H1 (cell line): ENCODE results near the gene THAP11. TPM values are rescaled to one million over a fixed set of nuclear protein-coding genes. Genes with fewer than 3 reads are reported as not detected.

ENCODE experiments used
- CTCF ChIA-PET: fragments of 300-600 bp; sonication (Branson Sonifier 250); formaldehyde crosslinking; loops from one replicate; lab custom pipeline; 2021; ENCODE audit not compliant: partially characterized antibody; lab: Charles Lee
- POLR2A ChIA-PET: fragments of 300-600 bp; sonication (Branson Sonifier 250); formaldehyde crosslinking; loops from one replicate; lab custom pipeline; 2021; ENCODE audit warnings: inconsistent platforms; ENCODE audit not compliant: partially characterized antibody; lab: Charles Lee
- DNase-seq, 2 experiments: peaks; one replicate each; pipeline versions ENCODE4 v3.0.0 to v3.0.0-alpha.2; 2010 to 2022; ENCODE audit warnings: low spot score in 2 of 2, low read depth in 1 of 2, mixed read lengths in 1 of 2
- FAIRE-seq: peaks from 2 replicates; lab custom pipeline; 2011; peaks lifted over from hg19 to GRCh38; lab: Jason Lieb, UNC
- H2AFZ ChIP-seq: 2 replicates; pipeline ENCODE4 v1.8.1; 2012; ENCODE audit warnings: low read length, inconsistent platforms
- H2AK5ac ChIP-seq: 2 replicates; pipeline ENCODE4 v1.6.1; 2013; ENCODE audit warnings: low read depth, low read length
- H2BK120ac ChIP-seq: replicated peaks from 2 replicates; pipeline ENCODE3; 2013; ENCODE audit warnings: low read depth, low read length, inconsistent platforms
- H2BK12ac ChIP-seq: 2 replicates; pipeline ENCODE4 v1.6.1; 2013; ENCODE audit warnings: low read depth, low read length
- H2BK15ac ChIP-seq: 2 replicates; pipeline ENCODE4 v1.6.1; 2013; ENCODE audit warnings: low read length
- H2BK20ac ChIP-seq: 2 replicates; pipeline ENCODE4 v1.6.1; 2013; ENCODE audit warnings: low read length
- H2BK5ac ChIP-seq: 2 replicates; pipeline ENCODE4 v1.6.1; 2013; ENCODE audit warnings: low read depth, low read length
- H3K14ac ChIP-seq: 2 replicates; pipeline ENCODE4 v1.6.1; 2013; ENCODE audit warnings: inconsistent platforms; ENCODE audit not compliant: insufficient read length
- H3K18ac ChIP-seq: 2 replicates; pipeline ENCODE4 v1.6.1; 2013; ENCODE audit warnings: low read length; ENCODE audit errors: extremely low read depth
- H3K23ac ChIP-seq: 2 replicates; pipeline ENCODE4 v1.6.1; 2013; ENCODE audit warnings: inconsistent platforms; ENCODE audit not compliant: insufficient read length
- H3K23me2 ChIP-seq: 2 replicates; pipeline ENCODE4 v1.6.1; 2013; ENCODE audit warnings: low read depth, low read length
- H3K27ac ChIP-seq: 2 replicates; pipeline ENCODE4 v1.6.1; 2011; ENCODE audit warnings: low read depth, low read length, inconsistent platforms
- H3K27me3 ChIP-seq, 4 experiments: replicated peaks in 1 of 4; 1 replicate in 1 of 4; 2 replicates in 3 of 4; pipeline versions ENCODE4 v1.6.1 to v1.8.1; 2011 to 2013; ENCODE audit warnings: low read length in 3 of 4, mild to moderate bottlenecking in 3 of 4, inconsistent platforms in 2 of 4, mixed read lengths in 2 of 4, moderate library complexity in 1 of 4; ENCODE audit not compliant: control insufficient read depth in 3 of 4, insufficient read depth in 3 of 4; ENCODE audit errors: extremely low read depth in 1 of 4
- H3K36me3 ChIP-seq, 4 experiments: 2 replicates each; pipeline versions ENCODE4 v1.6.1 to v1.8.1; 2011 to 2013; ENCODE audit warnings: mild to moderate bottlenecking in 4 of 4, low read length in 3 of 4, moderate library complexity in 2 of 4, control low read depth in 1 of 4, inconsistent platforms in 1 of 4; ENCODE audit not compliant: insufficient read depth in 4 of 4, control insufficient read depth in 2 of 4
- H3K4ac ChIP-seq: replicated peaks from 2 replicates; pipeline ENCODE3; 2013; ENCODE audit warnings: low read length, low read depth, mixed read lengths, inconsistent platforms; ENCODE audit not compliant: insufficient read length
- H3K4me1 ChIP-seq, 4 experiments: replicated peaks in 1 of 4; 1 replicate in 1 of 4; 2 replicates in 3 of 4; pipeline versions ENCODE4 v1.6.1 to v1.8.1; 2011 to 2013; ENCODE audit warnings: low read length in 3 of 4, inconsistent platforms in 2 of 4, mixed read lengths in 1 of 4; ENCODE audit not compliant: insufficient read depth in 4 of 4, control insufficient read depth in 3 of 4
- H3K4me2 ChIP-seq, 2 experiments: 2 replicates each; pipeline versions ENCODE4 v1.6.1 to v1.8.1; 2011 to 2013; ENCODE audit warnings: low read depth in 2 of 2, low read length in 2 of 2, control low read depth in 1 of 2, inconsistent platforms in 1 of 2, mild to moderate bottlenecking in 1 of 2; ENCODE audit not compliant: insufficient read depth in 1 of 2
- H3K4me3 ChIP-seq, 4 experiments: fragments of 200-600, 300-600 bp in 1 of 4; sonication (generic), shearing (Covaris generic), sonication (Bioruptor Twin) in 1 of 4; 2 replicates each; pipeline versions ENCODE4 v1.5.1 to v1.8.1; 2011 to 2016; ENCODE audit warnings: low read length in 4 of 4, low read depth in 3 of 4, control low read depth in 2 of 4, inconsistent platforms in 2 of 4, mild to moderate bottlenecking in 2 of 4, mixed read lengths in 1 of 4, moderate library complexity in 1 of 4; ENCODE audit not compliant: insufficient read depth in 2 of 4; ENCODE audit errors: extremely low read depth in 1 of 4
- H3K56ac ChIP-seq: replicated peaks from 2 replicates; pipeline ENCODE3; 2013; ENCODE audit warnings: low read depth, mild to moderate bottlenecking, mixed read lengths, low read length, inconsistent platforms; ENCODE audit not compliant: insufficient read length
- H3K79me1 ChIP-seq: 2 replicates; pipeline ENCODE4 v1.6.1; 2013; ENCODE audit warnings: low read depth, low read length, control low read depth
- H3K79me2 ChIP-seq, 2 experiments: 2 replicates each; pipeline versions ENCODE4 v1.6.1 to v1.8.1; 2012 to 2013; ENCODE audit warnings: low read length in 2 of 2, mild to moderate bottlenecking in 2 of 2, inconsistent platforms in 1 of 2; ENCODE audit not compliant: insufficient read depth in 2 of 2, control insufficient read depth in 1 of 2
- H3K9ac ChIP-seq, 4 experiments: replicated peaks in 1 of 4; 1 replicate in 1 of 4; 2 replicates in 3 of 4; pipeline versions ENCODE4 v1.6.1 to v1.8.1; 2011 to 2013; ENCODE audit warnings: low read depth in 3 of 4, low read length in 3 of 4, control low read depth in 2 of 4, mild to moderate bottlenecking in 2 of 4, moderate library complexity in 2 of 4, inconsistent platforms in 1 of 4; ENCODE audit errors: extremely low read depth in 1 of 4
- H3K9me3 ChIP-seq, 2 experiments: 2 replicates each; pipeline versions ENCODE4 v1.6.1 to v1.8.1; 2012 to 2013; ENCODE audit warnings: mild to moderate bottlenecking in 2 of 2, moderate library complexity in 2 of 2, control low read depth in 1 of 2, inconsistent platforms in 1 of 2, low read depth in 1 of 2, low read length in 1 of 2, mixed read lengths in 1 of 2; ENCODE audit not compliant: insufficient read depth in 2 of 2
- H4K20me1 ChIP-seq, 2 experiments: replicated peaks in 1 of 2; 2 replicates each; pipeline versions ENCODE3 to v1.8.1; 2011 to 2013; ENCODE audit warnings: inconsistent platforms in 2 of 2, low read length in 2 of 2, mild to moderate bottlenecking in 1 of 2; ENCODE audit not compliant: insufficient read depth in 2 of 2, control insufficient read depth in 1 of 2
- H4K5ac ChIP-seq: 2 replicates; pipeline ENCODE4 v1.6.1; 2013; ENCODE audit warnings: low read length, low read depth, mixed read lengths, inconsistent platforms; ENCODE audit not compliant: insufficient read length
- H4K8ac ChIP-seq: 2 replicates; pipeline ENCODE4 v1.8.0; 2013; ENCODE audit warnings: mild to moderate bottlenecking, moderate library complexity, low read length, inconsistent platforms; ENCODE audit not compliant: insufficient read depth; ENCODE audit errors: extremely low read depth
- H4K91ac ChIP-seq: replicated peaks from 2 replicates; pipeline ENCODE3; 2013; ENCODE audit warnings: low read length, mixed read lengths, inconsistent platforms; ENCODE audit not compliant: insufficient read length
- BACH1 ChIP-seq: IDR thresholded peaks from 2 replicates; pipeline ENCODE4 v1.6.1; 2012; ENCODE audit warnings: low read length, improper control_type of control experiment
- BRCA1 ChIP-seq: IDR thresholded peaks from 2 replicates; pipeline ENCODE4 v1.6.1; 2012; ENCODE audit warnings: low read depth, low read length, improper control_type of control experiment
- CHD1 ChIP-seq: IDR thresholded peaks from 2 replicates; pipeline ENCODE4 v1.6.1; 2012; ENCODE audit warnings: low read depth, low read length, improper control_type of control experiment
- GABPA ChIP-seq: IDR thresholded peaks from 2 replicates; pipeline ENCODE4 v1.6.1; 2011; ENCODE audit warnings: mild to moderate bottlenecking, low read length, moderate library complexity, borderline replicate concordance; ENCODE audit not compliant: insufficient read depth
- JUND ChIP-seq: IDR thresholded peaks from 2 replicates; pipeline ENCODE4 v1.6.1; 2011; ENCODE audit warnings: mild to moderate bottlenecking, improper control_type of control experiment, low read length
- PHF8 ChIP-seq: fragments of 200-600 bp; sonication (generic); conservative IDR thresholded peaks from 2 replicates; pipeline ENCODE4 v1.7.1; 2012; ENCODE audit warnings: low read depth, mild to moderate bottlenecking, inconsistent platforms, low read length, moderate library complexity
- SAP30 ChIP-seq: fragments of 300-600 bp; sonication (generic); IDR thresholded peaks from 2 replicates; pipeline ENCODE4 v1.7.1; 2012; ENCODE audit warnings: low read length, moderate library complexity, mild to moderate bottlenecking, inconsistent platforms; ENCODE audit not compliant: insufficient read depth, insufficient replicate concordance
- SIRT6 ChIP-seq: IDR thresholded peaks from one replicate; pipeline ENCODE4 v1.7.1; 2012; ENCODE audit warnings: low read length, inconsistent platforms
- SP2 ChIP-seq: IDR thresholded peaks from 2 replicates; pipeline ENCODE4 v1.6.1; 2012; ENCODE audit warnings: mild to moderate bottlenecking, low read length, inconsistent platforms
- TCF12 ChIP-seq: IDR thresholded peaks from 2 replicates; pipeline ENCODE4 v1.6.1; 2011; ENCODE audit warnings: low read depth, mild to moderate bottlenecking, low read length
- ZNF274 ChIP-seq: IDR thresholded peaks from 2 replicates; pipeline ENCODE4 v1.7.0; 2012; ENCODE audit warnings: low read length, borderline replicate concordance; ENCODE audit errors: extremely low read depth
- WGBS, 2 experiments: shearing (Covaris generic) in 1 of 2; methylation state at CpG; one replicate each; pipeline versions ENCODE4 v1.1.6 to v1.1.7; 2013 to 2015; ENCODE audit warnings: low lambda C conversion rate in 2 of 2, mixed read lengths in 2 of 2, inconsistent platforms in 1 of 2, low coverage in 1 of 2, missing lambda C conversion rate in 1 of 2; ENCODE audit not compliant: insufficient replicate concordance in 2 of 2, insufficient coverage in 1 of 2, insufficient read length in 1 of 2; ENCODE audit errors: extremely low coverage in 1 of 2, missing lambda C conversion rate in 1 of 2; 5-methylcytosine and 5-hydroxymethylcytosine counted together
- polyA plus RNA-seq, 7 experiments: library from polyadenylated mRNA; depleted of rRNA in 3 of 7; stranded (reverse) in 5 of 7; unstranded in 2 of 7; fragments of >200 nt in 5 of 7; fragments of 200-250 nt in 2 of 7; gene quantifications; 1 replicate in 5 of 7; 2 replicates in 1 of 7; 4 replicates in 1 of 7; pipeline versions ENCODE4 v1.2.1 to v1.2.3, GENCODE V29; 2011 to 2013; ENCODE audit warnings: missing spikeins in 2 of 7, mixed read lengths in 2 of 7
- total RNA-seq: library from RNA; stranded (reverse); fragmentation: NEBNext Ultra II Directional; extraction: Animal tissue kit (Norgen Biotek cat#: 25700); gene quantifications from 2 replicates; pipeline ENCODE4 v1.2.1, GENCODE V29; 2021

Gene THAP11
- total and polyA plus RNA-seq, 2 of the 8 experiments (the other 6 are each of a cell fraction or from before 2014, with no cell fraction given), result 50.8 to 54.8 TPM

- H2BK12ac ChIP-seq, result no peak overlapping the region
- H3K23ac ChIP-seq, result no peak overlapping the region
- peaks cover 8 to 9% of the 10 kb centered on the region in 2 experiments for H4K20me1 ChIP-seq
- H3K4ac ChIP-seq, result no peak overlapping the region
- H3K14ac ChIP-seq, result no peak overlapping the region
- no peak overlapping the region for H2BK5ac ChIP-seq
- no peak overlapping the region for H2AFZ ChIP-seq
- H3K27ac ChIP-seq, result 0 out of 2 replicates have a peak overlapping the region, but pooled peaks have one; percentile 14
- peaks cover 11% of the 10 kb centered on the region for H3K79me1 ChIP-seq
- ChIA-PET CTCF (interaction anchor here (0.6 to 1.5 kb wide), 9 partner anchors 9 to 170 kb away, joined by 3 to 10 read pairs (median 4); partner anchors contain the start of gene NRN1L), POLR2A (interaction anchor here (0.8 to 1.7 kb wide), 10 partner anchors 9 to 365 kb away, joined by 3 to 11 read pairs (median 5); partner anchors contain the start of genes CENPT, ESRP2, GFOD2 and NRN1L)
- TF ChIP-seq ZNF274 (no peak), BACH1 (no peak), JUND (no peak), TCF12 (no peak), CHD1 (no peak), SAP30 (no peak), SP2 (no peak), BRCA1 (no peak), PHF8 (no peak), SIRT6 (no peak), GABPA (no peak)
- no peak for FAIRE-seq
- H3K56ac ChIP-seq, result no peak overlapping the region
- H3K9me3 ChIP-seq, result no peaks in the 10 kb centered on the region
- DNase-seq, result no peak
- no peak overlapping the region for H3K9ac ChIP-seq
- peaks cover 3 to 29% of the 10 kb centered on the region in 2 experiments; a peak in 3 of 4 replicates for H3K79me2 ChIP-seq
- H3K27me3 ChIP-seq, result no peaks in the 10 kb centered on the region
- H2BK20ac ChIP-seq, result no peak overlapping the region
- peaks cover 2% of the 10 kb centered on the region; the same call in 1 of the 2 replicates for H3K23me2 ChIP-seq
- no peak overlapping the region for H2BK15ac ChIP-seq
- no peak overlapping the region for H4K5ac ChIP-seq
- WGBS, 2 experiments, result 78% methylated on average over 3 of the region's 3 CpGs; no CpG with 5 or more reads in 1 of the 2 experiments
- H3K36me3 ChIP-seq, result peaks cover 12 to 47% (median 28%) of the 10 kb centered on the region in 4 experiments
- no peak overlapping the region for H4K91ac ChIP-seq
- H4K8ac ChIP-seq, result no peak overlapping the region
- no peak overlapping the region for H3K18ac ChIP-seq
- H2AK5ac ChIP-seq, result no peak overlapping the region
- no peak overlapping the region for H3K4me2 ChIP-seq
- H3K4me1 ChIP-seq, result peaks cover 0 to 7% (median 3%) of the 10 kb centered on the region in 4 experiments; a peak in 3 of 7 replicates
- H2BK120ac ChIP-seq, result no peak overlapping the region
- H3K4me3 ChIP-seq, result no peak overlapping the region
Measured at GRCh38 chr16:67871256-67871655, 29.1 kb downstream of the THAP11 start.
